Motor neuron (in vitro differentiated cells): ENCODE results near the gene TPM1. TPM values are rescaled to one million over a fixed set of nuclear protein-coding genes. Genes with fewer than 3 reads are reported as not detected.

Experiments used
- ATAC-seq, 8 experiments: fragments of 200-7000 bp; cut with Tn5 transposase; replicated peaks in 6 of 8; 2 replicates each; pipeline ENCODE4 v1.8.0; 2021; ENCODE audit warnings: mild to moderate bottlenecking in 8 of 8, moderate library complexity in 8 of 8
- H3K27ac ChIP-seq, 2 donors: fragments of 250-450 bp; sonication (Bioruptor Pico); 2 replicates each; pipeline ENCODE4 v1.9.0; 2021; ENCODE audit warnings: antibody characterized with exemption in 2 of 2, mild to moderate bottlenecking in 2 of 2, moderate library complexity in 1 of 2
- H3K4me1 ChIP-seq, 2 donors: fragments of 250-450 bp; sonication (Bioruptor Pico); replicated peaks in 1 of 2; 2 replicates each; pipeline ENCODE4 v1.6.1; 2021; ENCODE audit warnings: antibody characterized with exemption in 2 of 2, mild to moderate bottlenecking in 2 of 2, moderate library complexity in 1 of 2
- H3K4me3 ChIP-seq, 5 donors: fragments of 250-450 bp; sonication (Bioruptor Pico); 2 replicates each; pipeline ENCODE4 v1.9.0; 2021; ENCODE audit warnings: antibody characterized with exemption in 5 of 5, mild to moderate bottlenecking in 5 of 5, moderate library complexity in 4 of 5
- WGBS, 10 experiments: fragments of 450-650 bp; shearing (Covaris generic); methylation state at CpG; one replicate each; pipeline ENCODE4 v1.0.0; 2022; 5-methylcytosine and 5-hydroxymethylcytosine counted together
- in situ Hi-C, 9 experiments: fragments of 400-800 bp; cut with MboI; loops; one replicate each; pipeline ENCODE4 v1.15.0; 2021; ENCODE audit warnings: low sequenced_read_pairs in 9 of 9, low pct_unique_long_range_greater_than_20kb in 2 of 9; ENCODE audit not compliant: unreplicated experiment in 9 of 9
- total RNA-seq, 8 experiments: library from RNA; unstranded; fragments of 300-600 nt; gene quantifications; 2 replicates each; pipeline versions ENCODE4 v1.2.3 to v1.2.4, GENCODE V29; 2022

The TPM1 gene
- total RNA-seq, 8 experiments from 2014 or later, result 34.3 to 1,055 (median 81.7) TPM

DNA sequence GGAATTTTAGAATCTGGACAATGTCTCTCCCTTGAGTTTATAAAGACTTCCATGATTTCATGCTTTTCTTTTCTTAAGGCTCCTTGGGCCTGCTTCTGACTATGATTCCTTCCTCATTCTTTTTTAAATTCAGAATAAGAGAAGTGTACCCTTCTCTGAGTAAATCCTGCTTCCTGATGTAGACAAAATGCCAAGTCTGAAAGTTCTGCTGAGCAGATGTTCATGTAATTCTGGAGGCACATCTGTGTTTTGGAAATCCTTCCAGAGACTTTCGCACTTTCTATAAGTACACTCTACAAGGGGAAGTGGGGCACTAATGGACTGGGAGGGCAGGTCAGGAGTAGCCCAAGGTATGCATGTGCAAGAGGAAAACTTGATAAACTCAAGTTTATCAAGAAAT is 24.8 kb downstream of the TPM1 start:
- no peak overlapping the region for H3K27ac ChIP-seq
- H3K4me3 ChIP-seq, result no peak overlapping the region
- in situ Hi-C loops, result no loop called here
- no peak for ATAC-seq
- WGBS, 10 experiments, result 100% methylated on average over 1 of the region's 1 CpG; no CpG with 5 or more reads in 3 of the 10 experiments
- H3K4me1 ChIP-seq, result peaks cover 25 to 35% of the 10 kb centered on the region in 2 donors

DNA sequence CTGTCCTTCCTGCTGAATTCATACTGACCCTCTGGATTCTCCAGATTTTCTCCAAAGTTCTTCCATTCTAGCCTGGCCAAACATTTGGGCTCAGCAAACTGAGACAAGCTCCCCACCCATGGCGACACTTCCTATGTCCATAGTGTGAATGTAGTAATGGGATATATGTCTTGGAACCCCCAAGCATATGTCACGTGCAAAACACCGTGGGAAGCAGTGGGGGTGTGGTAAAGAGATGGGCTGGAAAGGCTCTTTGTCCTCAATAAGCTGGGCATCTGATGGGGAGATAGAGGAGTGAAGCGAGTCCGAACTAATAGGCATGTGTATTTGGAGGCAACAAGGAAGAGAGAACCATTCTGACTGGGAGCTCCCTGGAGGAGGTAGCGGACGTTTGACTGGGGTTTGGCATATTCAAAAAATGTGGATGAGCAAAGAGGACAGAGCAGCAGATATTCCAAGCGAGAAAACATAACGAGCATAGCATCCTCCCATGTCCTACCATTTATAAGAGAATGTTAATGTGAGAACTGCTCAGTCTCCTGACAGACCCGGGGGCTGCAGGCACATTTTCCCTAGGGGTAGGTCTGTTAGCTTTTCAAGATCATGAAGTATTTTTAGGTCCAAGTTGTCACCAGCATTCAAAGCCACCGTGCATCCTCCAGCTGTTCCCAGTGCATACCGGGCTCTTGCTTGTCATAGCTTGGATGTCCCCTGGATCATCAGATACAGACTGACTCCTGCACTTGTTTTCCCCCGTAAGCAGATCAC is 25.6 kb downstream of the TPM1 start:
- peaks cover 25 to 38% of the 10 kb centered on the region in 2 donors for H3K4me1 ChIP-seq
- in situ Hi-C loops, result no loop called here
- WGBS, 10 experiments, result 77 to 100% (median 93%) methylated on average over 1 to 12 of the region's 13 CpGs; no CpG with 5 or more reads in 1 of the 10 experiments
- ATAC-seq, result no peak
- H3K4me3 ChIP-seq, result no peak overlapping the region
- no peak overlapping the region for H3K27ac ChIP-seq

DNA sequence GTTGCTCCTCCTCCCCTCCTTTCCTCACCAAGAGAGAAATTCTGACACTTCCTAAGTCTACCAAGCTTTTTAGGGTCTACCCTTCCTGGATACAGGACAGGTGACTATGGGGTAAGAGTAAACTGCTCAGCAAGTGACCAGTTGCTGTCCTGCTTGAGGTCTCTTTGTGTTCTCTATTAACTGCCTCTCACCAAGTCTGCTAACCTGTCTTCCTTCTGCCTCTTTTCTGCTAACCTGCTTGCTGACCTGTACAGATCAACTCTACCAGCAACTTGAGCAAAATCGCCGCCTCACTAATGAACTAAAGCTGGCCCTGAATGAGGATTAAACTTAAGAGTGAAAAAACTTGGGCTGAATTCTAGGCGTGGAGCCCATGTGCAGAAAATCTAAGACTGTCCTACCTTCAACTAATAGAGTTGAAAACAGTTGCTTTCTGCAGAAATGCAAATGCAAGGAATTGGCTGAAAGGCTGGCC is 27.1 kb downstream of the TPM1 start:
- Histone ChIP-seq H3K27ac (no peak overlapping the region), H3K4me1 (peaks cover 25 to 38% of the 10 kb centered on the region in 2 donors), H3K4me3 (no peak overlapping the region)
- WGBS, 10 experiments, result 72 to 100% (median 97%) methylated on average over 1 to 3 of the region's 3 CpGs; no CpG with 5 or more reads in 3 of the 10 experiments
- in situ Hi-C loops, result no loop called here
- no peak for ATAC-seq

DNA sequence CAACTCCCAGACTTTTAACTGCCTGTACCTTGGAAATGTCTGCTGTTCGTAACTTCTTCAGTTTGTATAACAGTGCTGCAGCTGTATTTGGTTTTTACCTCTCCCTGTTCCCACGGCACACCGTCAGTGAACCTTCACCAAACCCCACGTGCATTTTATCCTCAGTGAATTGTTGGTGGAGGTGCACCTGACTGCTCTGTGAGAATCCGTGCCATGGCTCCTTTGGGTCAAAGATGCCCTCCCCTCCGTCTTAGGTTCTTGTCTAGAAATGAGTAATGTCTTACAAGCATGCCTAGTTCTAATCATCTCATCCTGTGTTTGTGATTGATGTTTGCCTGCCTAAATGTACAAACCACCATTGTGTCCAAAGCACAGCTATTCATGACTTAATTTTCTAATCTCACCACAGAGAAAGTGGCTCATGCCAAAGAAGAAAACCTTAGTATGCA is 28.2 kb downstream of the TPM1 start:
- WGBS, 10 experiments, result 63 to 95% (median 80%) methylated on average over 3 to 6 of the region's 6 CpGs; no CpG with 5 or more reads in 1 of the 10 experiments
- H3K4me3 ChIP-seq, result no peak overlapping the region
- H3K27ac ChIP-seq, result no peak overlapping the region
- no peak for ATAC-seq
- in situ Hi-C loops, result no loop called here
- H3K4me1 ChIP-seq, result peaks cover 23 to 33% of the 10 kb centered on the region in 2 donors

DNA sequence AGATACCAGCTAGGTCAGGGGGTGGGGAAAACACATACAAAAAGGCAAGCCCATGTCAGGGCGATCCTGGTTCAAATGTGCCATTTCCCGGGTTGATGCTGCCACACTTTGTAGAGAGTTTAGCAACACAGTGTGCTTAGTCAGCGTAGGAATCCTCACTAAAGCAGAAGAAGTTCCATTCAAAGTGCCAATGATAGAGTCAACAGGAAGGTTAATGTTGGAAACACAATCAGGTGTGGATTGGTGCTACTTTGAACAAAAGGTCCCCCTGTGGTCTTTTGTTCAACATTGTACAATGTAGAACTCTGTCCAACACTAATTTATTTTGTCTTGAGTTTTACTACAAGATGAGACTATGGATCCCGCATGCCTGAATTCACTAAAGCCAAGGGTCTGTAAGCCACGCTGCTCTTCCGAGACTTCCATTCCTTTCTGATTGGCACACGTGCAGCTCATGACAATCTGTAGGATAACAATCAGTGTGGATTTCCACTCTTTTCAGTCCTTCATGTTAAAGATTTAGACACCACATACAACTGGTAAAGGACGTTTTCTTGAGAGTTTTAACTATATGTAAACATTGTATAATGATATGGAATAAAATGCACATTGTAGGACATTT is 28.9 kb downstream of the TPM1 start:
- H3K4me1 ChIP-seq, result peaks cover 23 to 34% of the 10 kb centered on the region in 2 donors
- in situ Hi-C loops, result no loop called here
- no peak for ATAC-seq
- no peak overlapping the region for H3K4me3 ChIP-seq
- 67 to 95% (median 80%) methylated on average over 1 to 7 of the region's 8 CpGs; no CpG with 5 or more reads in 1 of the 10 experiments for WGBS, 10 experiments
- no peak overlapping the region for H3K27ac ChIP-seq

- Histone ChIP-seq H3K4me3 (no peak overlapping the region), H3K27ac (no peak overlapping the region), H3K4me1 (peaks cover 27 to 38% of the 10 kb centered on the region in 2 donors)
- WGBS, 10 experiments, result 0 to 100% (median 65%) methylated on average over 1 to 3 of the region's 3 CpGs; no CpG with 5 or more reads in 1 of the 10 experiments
- ATAC-seq, result peak in 1 of 8 experiments; percentile 46
- in situ Hi-C loops, result no loop called here
These were observed 29.6 kb downstream of the TPM1 start for GRCh38 chr15:63072023-63072650.

DNA sequence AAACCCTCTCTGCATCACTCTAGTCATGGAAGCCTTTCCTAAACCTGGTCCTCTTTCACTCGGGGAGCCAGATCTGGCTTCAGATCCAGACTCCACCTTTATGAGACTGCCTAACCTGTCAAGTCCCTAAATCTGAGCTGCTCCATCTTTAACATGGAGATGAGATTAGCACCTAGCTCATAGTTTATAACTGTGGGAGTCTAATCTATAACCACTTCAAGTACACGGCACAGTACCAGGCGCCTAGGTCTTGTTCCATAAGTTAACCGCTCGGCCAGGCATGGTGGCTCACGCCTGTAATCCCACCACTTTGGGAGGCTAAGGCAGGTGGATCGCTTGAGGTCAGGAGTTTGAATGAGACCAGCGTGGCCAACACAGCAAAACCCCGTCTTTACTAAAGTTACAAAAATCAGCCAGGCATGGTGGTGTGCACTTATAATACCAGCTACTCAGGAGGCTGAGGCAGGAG is 30.3 kb downstream of the TPM1 start:
- H3K4me3 ChIP-seq, result no peak overlapping the region
- in situ Hi-C loops, result no loop called here
- WGBS, 10 experiments, result 67 to 100% (median 92%) methylated on average over 1 to 5 of the region's 9 CpGs; no CpG with 5 or more reads in 2 of the 10 experiments
- H3K4me1 ChIP-seq, result peaks cover 34 to 45% of the 10 kb centered on the region in 2 donors
- no peak overlapping the region for H3K27ac ChIP-seq
- ATAC-seq, result no peak

DNA sequence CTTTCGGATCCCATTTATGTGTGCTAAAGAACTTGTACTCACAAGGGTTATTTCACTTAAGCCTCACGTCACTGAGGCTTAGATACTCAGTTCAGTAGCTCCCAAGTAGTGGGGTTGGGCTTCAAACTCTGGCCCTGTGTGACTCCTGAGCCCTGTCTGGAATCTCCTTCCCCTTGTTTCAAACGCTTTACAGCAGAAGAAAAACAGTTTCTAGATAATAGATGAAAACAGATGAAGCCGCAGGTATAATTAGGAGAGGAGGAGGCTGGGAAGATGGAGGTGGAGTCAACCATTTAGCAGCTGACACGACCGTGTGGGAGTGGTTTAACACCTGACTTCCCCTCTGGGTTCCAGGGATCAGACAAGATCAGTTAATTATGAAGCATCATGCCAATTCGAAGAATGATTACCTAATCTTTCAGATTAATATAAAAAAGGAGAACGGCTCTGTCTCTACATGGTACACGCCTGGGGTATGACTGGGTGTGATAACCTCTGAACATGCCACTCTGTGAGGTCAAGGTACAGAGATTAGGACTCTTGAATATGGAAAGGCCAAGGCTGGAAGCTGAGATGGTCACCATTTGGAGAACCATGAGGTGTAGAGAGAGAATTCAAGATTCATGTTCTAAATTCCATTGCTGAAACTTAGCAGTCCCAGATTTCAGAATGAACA is 31.1 kb downstream of the TPM1 start:
- WGBS, 10 experiments, result 40 to 100% (median 77%) methylated on average over 1 to 9 of the region's 9 CpGs
- in situ Hi-C loops, result no loop called here
- peaks cover 38 to 49% of the 10 kb centered on the region in 2 donors for H3K4me1 ChIP-seq
- ATAC-seq, result no peak
- H3K27ac ChIP-seq, result no peak overlapping the region
- no peak overlapping the region for H3K4me3 ChIP-seq

DNA sequence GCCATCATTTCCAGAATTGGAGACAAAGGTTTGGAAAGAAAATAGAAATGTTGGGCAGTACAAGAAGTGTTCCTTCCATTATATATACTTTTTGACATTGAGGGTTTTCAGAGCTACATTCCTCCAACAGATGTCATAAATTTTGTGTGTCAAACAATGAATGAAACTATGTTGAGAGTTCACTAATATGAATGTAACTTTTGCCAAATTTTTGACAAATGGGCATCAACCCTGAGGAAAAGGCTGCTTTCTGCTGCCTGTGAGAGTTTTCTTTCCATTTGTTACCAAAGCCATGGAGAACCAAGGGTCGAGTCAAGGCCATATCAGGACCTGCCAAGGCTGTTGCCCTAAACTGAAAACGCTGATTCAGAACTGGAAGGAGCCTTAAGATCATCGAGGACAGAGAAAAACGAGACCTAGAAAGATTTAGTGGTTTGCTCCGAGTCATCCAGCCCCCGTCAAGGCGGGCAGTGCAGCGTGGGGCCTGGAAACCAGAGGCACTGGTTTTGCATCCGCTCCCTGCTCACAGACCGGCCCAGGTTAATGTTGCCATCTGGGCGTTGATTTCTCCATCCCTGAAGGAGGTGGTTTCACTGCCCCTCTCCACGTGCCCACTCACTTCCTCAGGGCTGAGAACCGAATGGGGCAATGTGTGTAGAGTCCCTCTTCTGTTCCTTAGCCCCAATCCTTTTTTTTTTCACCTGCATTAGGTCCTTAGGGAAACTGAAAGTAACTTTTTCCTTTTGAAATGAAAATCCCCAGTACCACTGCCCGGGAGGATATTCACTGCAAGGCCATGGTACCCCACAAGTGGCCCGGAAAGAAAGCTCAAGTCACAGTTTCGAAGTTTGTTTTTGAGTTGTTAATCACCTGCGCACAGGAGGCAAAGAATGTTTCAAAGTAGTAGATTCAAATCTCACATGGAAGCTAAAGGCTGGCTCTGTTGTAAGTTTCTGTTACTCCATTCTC is 32.8 kb downstream of the TPM1 start:
- 49 to 86% (median 72%) methylated on average over 1 to 17 of the region's 17 CpGs; no CpG with 5 or more reads in 1 of the 10 experiments for WGBS, 10 experiments
- no peak for ATAC-seq
- peaks cover 38 to 49% of the 10 kb centered on the region in 2 donors for H3K4me1 ChIP-seq
- in situ Hi-C loops, result loop anchor here in 2 of 9 experiments (25.0 kb wide), 1 partner anchor 288 kb away; no protein-coding TSS in a partner anchor
- peak overlapping the region in 1 of 2 donors; percentile 12 for H3K27ac ChIP-seq
- no peak overlapping the region for H3K4me3 ChIP-seq

GRCh38 chr15:63075984-63076713 is 33.6 kb downstream of the TPM1 start:
- peaks cover 34 to 42% of the 10 kb centered on the region in 2 donors for H3K4me1 ChIP-seq
- H3K27ac ChIP-seq, result peak overlapping the region in 1 of 2 donors; percentile 12
- peak in 5 of 8 experiments; percentile 16 to 54 (median 36) for ATAC-seq
- no peak overlapping the region for H3K4me3 ChIP-seq
- in situ Hi-C loops, result loop anchor here in 2 of 9 experiments (25.0 kb wide), 1 partner anchor 289 kb away; no protein-coding TSS in a partner anchor
- 20 to 100% (median 45%) methylated on average over 1 to 6 of the region's 12 CpGs; no CpG with 5 or more reads in 1 of the 10 experiments for WGBS, 10 experiments

DNA sequence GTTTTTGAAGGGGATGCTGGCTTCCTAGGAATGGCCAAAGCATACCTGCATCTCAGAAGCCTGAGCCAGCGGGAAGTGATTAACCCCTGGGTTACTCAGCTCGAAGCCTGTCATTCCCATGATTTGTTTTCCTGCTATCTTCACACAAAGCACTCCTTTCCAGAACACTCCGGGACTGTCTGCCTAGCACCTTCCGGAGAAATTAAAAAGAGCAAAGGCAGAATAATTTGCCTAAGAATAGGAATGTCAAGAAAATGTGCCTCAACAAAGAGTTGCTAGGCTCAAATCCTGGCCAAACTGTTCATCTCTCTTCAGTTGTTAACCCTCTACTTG is 34.1 kb downstream of the TPM1 start:
- WGBS, 10 experiments, result 0 to 82% (median 10%) methylated on average over 1 to 4 of the region's 4 CpGs; no CpG with 5 or more reads in 3 of the 10 experiments
- in situ Hi-C loops, result loop anchor here in 2 of 9 experiments (25.0 kb wide), 1 partner anchor 289 kb away; no protein-coding TSS in a partner anchor
- peak in 5 of 8 experiments; percentile 44 to 79 (median 74) for ATAC-seq
- Histone ChIP-seq H3K27ac (no peak overlapping the region), H3K4me1 (peaks cover 34 to 37% of the 10 kb centered on the region in 2 donors), H3K4me3 (no peak overlapping the region)
